GM12891 (cell line): ENCODE results near the gene GLIS1.

Experiments used
- DNase-seq: peaks from one replicate; pipeline ENCODE4 v3.0.0; 2011; ENCODE audit warnings: low spot score; ENCODE audit not compliant: insufficient read length
- FAIRE-seq: peaks from 2 replicates; lab custom pipeline; 2011; peaks lifted over from hg19 to GRCh38; lab: Jason Lieb, UNC
- PAX5 ChIP-seq: IDR thresholded peaks from 2 replicates; pipeline ENCODE4 v1.6.1; 2011; ENCODE audit warnings: low read length, moderate library complexity, mild to moderate bottlenecking; ENCODE audit not compliant: insufficient read depth, severe bottlenecking
- POLR2A ChIP-seq: IDR thresholded peaks from 2 replicates; pipeline ENCODE4 v1.6.1; 2011; ENCODE audit warnings: low read depth, low read length, control low read depth
- POLR2AphosphoS5 ChIP-seq: IDR thresholded peaks from 2 replicates; pipeline ENCODE4 v1.6.1; 2011; ENCODE audit warnings: low read depth, low read length, control low read depth
- POU2F2 ChIP-seq: IDR thresholded peaks from 2 replicates; pipeline ENCODE4 v1.6.1; 2011; ENCODE audit warnings: low read depth, mild to moderate bottlenecking, control low read depth, low read length, moderate library complexity
- SPI1 ChIP-seq: IDR thresholded peaks from 2 replicates; pipeline ENCODE4 v1.6.1; 2011; ENCODE audit warnings: low read depth, low read length, control low read depth
- TAF1 ChIP-seq: IDR thresholded peaks from 2 replicates; pipeline ENCODE4 v1.6.1; 2011; ENCODE audit warnings: low read depth, low read length, control low read depth

GLIS1 gene

DNA sequence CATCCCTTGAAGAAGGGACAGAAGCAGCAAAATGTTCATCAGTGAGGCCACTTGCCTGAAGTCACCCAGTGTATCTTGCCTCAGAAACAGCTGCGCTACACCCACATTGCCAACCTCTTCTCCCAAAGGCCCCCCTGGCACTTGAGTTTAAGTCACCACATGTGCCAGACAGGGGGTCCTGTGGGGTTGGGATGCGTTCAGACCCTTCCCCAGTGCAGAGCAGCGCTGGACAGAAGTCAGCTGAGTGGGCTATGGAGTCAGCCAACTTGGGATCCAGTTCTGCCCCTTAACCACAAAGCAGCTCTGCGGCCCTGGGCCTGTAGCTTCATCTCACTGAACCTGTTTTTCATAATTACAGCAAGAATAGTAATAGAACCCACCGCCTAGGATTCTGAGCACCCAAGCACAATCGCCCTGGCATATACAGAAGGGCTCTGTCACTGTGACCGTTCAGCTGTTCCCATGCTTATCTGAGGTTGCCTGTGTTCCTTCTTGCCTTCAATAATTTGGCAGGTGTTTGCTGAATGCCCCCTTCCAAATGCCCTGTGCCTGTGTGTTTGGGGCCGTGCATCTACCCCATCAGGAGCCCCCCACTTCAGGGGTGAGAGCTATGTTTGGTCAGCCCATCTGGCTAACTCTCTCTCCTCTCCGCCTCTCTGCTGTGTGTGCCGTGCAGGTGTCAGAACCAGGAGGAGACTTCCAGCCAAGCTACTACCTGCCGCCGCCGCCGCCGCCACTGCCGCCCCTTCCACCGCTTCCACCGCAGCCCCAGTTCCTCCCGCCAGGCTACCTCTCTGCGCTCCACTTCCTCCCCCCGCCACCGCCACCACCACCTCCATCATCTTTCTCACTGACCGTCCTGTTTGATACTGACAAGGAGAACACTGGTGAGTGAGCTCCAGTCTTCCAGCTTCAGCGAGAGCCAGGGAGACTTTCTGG is 274.7 kb downstream of the GLIS1 start:
- TF ChIP-seq POLR2A (no peak), TAF1 (no peak), SPI1 (no peak)
- no peak for DNase-seq
- no peak for FAIRE-seq

DNA sequence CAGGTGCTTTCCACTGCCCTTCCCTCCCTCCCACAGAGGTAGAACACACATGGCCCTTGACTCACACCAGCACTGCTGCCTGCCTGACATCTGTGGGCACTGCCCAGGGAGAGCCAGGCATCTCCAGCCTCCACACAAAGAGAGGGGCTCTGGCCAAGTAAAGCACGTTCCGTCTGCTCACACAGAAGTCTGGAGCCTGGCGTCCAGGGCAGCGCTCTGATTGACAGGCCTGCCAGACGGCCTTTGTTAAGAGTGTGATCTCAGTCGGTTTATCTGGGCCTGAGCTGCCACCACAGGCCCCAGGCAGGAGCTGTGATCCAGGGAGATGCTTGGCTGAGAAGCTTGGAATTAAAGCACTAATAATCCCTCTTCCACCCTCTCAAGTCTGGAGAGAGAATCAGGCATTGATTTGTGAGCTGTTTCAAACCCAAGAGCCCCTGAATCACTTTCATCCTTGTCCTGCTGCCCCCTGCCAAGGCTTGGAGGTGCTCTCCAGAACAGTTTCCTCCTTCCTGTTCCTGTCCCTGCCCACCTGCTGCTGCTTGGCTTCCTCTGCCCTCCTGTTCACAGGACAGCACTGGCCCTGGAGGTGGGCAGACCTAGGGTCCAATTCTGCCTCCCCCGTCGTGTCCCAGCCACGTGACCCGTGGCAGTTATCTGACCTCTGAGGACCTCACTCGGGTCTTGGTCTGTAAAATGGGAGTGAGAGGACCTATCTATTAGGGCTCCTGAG is 276.0 kb downstream of the GLIS1 start:
- FAIRE-seq (no peak), DNase-seq (no peak)
- TF ChIP-seq SPI1, result no peak
- no peak for TF ChIP-seq PAX5
- TF ChIP-seq POLR2AphosphoS5, result no peak
- TF ChIP-seq POLR2A, result no peak
- TF ChIP-seq POU2F2, result no peak

DNA sequence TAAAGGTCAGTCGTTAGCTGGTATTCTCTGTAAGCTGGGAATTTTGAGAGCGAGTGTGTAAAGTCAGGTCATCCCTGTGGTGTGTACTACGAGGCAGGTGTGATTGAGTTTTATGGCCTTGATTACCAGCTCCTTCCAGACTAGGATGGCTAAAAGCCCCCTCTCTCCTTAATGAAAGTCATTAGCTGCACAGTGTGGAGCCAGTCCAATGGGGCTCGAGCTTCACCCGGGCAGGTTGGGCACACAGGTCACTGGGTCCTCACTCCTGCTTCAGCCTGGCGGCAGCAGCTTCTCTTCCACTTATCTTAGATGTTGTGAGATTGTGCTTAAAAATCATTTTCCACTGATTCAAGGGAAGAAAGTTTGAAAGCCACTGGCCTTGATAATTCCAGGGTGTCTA is 276.8 kb downstream of the GLIS1 start:
- no peak for DNase-seq
- no peak for TF ChIP-seq POLR2AphosphoS5
- TF ChIP-seq SPI1, result no peak
- TF ChIP-seq TAF1, result no peak
- no peak for TF ChIP-seq PAX5
- no peak for TF ChIP-seq POU2F2
- no peak for TF ChIP-seq POLR2A
- no peak for FAIRE-seq

DNA sequence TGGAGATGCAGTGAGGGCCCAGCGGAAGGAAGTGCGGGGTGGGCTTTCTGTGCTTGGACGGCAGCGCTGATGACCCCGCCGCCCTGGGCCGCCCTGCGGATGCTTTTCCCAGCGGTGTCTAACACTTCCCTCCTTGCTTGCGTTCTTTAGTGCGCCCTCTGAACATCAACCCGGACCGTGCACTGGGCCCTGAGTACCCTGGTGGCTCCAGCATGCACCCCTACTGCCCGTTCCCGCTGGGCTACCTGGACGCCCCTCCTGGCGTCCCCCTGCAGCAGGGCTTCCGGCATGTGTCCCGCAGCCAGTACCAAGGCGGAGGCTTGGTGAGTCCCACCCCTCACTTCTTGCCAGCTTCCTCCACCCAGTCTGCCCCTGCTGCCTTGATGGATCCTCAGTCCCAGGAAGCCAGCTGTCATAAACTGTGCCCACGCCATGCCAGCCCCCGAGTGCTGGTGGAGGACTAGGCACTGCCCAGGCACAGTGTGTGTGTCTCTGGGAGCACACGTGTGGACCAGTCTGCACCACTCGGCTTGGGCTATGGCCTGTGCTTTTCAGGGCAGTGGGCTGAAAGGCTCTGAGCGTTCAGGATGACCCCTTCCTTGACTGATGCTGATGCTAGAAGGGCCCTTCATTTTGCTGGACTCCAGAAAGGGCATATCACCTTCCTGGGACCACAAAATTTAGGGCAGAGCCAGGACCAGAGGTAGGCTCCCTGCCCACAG is 277.5 kb downstream of the GLIS1 start:
- FAIRE-seq, result no peak
- TF ChIP-seq POLR2AphosphoS5 (no peak), SPI1 (no peak), TAF1 (no peak), PAX5 (no peak), POLR2A (no peak), POU2F2 (no peak)

DNA sequence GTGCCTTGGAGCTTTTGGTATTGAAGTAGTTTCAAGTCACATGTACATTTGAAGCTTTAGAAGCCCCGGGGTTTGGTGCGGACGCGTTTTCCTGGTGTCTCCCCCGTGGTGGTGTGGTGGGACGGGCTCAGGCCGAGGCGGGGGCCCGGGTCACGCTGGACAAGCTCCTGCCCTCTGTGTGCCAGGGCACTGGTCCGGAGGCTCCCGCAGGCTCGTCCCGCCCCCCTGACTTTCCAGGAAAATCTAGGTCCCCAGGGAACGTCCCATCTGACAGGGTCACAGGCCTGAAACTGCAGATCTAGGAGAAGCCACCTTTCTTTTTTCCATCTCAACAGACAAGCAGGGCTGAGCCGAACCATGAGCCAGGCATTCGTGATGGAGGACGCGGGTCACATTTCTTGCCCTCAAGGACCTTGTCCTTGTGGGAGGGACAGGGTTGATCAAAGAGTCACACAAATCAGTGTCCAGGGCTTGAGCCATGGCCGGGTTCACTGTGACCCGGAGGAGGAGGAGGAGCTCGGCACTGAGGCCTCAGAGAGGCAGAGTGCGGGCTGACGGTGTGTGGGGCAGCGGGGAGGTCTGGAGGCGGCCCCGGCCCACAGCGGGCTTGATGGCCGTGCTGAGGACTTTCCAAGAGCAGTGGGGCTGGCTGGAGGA is 278.2 kb downstream of the GLIS1 start:
- TF ChIP-seq POLR2A (no peak), POLR2AphosphoS5 (no peak), PAX5 (no peak), POU2F2 (no peak), SPI1 (no peak), TAF1 (no peak)
- FAIRE-seq, result no peak
- DNase-seq, result no peak

More for the DNA sequence above, 277.5 kb downstream of the GLIS1 start:
- no peak for DNase-seq

DNA sequence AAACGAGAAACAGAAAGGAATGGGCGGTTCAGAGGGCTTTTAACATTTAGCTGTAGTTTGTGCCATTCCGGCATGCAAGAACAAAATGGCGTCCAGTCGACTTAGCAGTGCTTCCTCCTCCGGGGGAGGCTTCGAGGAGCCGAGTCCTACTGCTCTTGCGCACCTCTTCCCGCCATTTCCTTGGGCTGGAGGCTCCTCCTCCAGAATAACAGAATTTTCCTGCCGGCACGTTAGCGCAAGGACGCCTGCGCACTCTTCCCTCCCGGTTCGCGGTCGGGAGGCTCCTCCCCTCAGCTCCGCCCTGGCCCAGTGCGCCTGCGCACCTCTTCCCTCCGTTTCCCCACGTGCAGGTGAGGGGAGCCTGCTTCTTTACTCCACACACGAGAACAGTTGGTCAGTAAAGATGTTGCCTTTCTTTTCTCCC is 278.7 kb downstream of the GLIS1 start:
- FAIRE-seq (no peak), DNase-seq (no peak)
- TF ChIP-seq POU2F2, result no peak
- TF ChIP-seq TAF1, result no peak
- no peak for TF ChIP-seq POLR2A
- no peak for TF ChIP-seq POLR2AphosphoS5
- TF ChIP-seq SPI1, result no peak
- TF ChIP-seq PAX5, result no peak

DNA sequence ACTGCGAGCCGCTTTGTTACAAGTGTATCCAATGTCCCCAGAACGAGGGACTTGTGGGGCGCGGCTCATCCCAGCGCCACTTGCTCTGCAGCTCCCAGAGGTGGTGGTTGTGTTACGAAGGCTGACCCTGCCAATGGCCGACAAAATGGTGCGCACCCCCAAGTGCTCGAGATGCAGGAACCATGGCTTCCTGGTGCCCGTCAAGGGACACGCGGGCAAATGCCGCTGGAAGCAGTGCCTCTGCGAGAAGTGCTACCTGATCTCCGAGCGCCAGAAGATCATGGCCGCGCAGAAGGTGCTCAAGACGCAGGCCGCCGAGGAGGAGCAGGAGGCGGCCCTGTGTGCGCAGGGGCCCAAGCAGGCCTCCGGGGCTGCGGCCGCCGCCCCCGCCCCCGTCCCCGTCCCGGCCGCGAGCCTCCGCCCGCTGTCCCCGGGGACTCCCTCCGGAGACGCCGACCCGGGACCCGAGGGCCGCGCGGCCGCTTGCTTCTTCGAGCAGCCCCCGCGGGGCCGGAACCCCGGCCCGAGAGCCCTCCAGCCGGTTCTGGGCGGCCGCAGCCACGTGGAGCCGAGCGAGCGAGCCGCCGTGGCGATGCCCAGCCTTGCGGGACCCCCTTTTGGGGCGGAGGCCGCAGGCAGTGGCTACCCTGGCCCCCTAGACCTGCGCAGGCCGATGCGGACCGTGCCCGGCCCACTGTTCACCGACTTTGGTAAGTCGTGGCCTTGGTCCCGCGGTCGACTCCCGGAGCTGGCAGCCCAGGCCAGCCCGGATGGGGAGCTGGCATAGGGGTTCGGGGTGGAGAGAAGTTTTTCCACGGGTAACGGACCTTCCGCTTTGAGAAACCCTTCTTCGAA is 279.4 kb downstream of the GLIS1 start, which contains the start of gene DMRTB1:
TSS of gene DMRTB1 (plus strand) at position 79 of the 855 bp plus-strand sequence. CDS start at position 134, 55 bp downstream.
- FAIRE-seq (no peak), DNase-seq (no peak)
- no peak for TF ChIP-seq SPI1
- no peak for TF ChIP-seq POLR2AphosphoS5
- TF ChIP-seq POLR2A, result no peak

DNA sequence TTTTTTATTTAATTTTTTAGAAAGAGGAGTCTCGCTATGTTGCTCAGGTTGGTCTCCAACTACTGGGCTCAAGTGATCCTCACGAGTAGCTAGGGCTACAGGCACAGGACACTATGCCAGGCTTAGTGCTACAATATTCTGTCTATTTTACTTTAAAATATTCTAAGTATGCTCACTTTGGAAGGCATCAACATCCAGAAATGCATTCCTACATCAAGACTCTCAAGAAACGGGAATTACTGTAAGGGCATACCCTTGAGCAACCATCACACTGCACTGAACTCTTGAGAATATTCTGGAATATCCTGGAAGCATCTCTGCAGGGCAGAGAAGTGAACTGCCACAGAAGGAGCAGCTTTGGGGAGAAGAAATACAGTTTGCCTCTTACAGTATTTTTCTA is 280.3 kb downstream of the GLIS1 start:
- TF ChIP-seq POLR2AphosphoS5 (no peak), POLR2A (no peak), SPI1 (no peak), POU2F2 (no peak), TAF1 (no peak), PAX5 (no peak)
- no peak for FAIRE-seq
- no peak for DNase-seq
